Measurements from ENCODE around the gene APH1B. TPM values are rescaled to one million over a fixed set of nuclear protein-coding genes. Genes with fewer than 3 reads are reported as not detected.

The APH1B gene
- total and polyA plus RNA-seq, 9 of the 15 experiments (the other 6 are each of a cell fraction or from before 2014, with no cell fraction given): 5.1 to 9.7 (median 7.0) TPM

- Histone ChIP-seq H2AFZ (ENCODE audit: low read depth, low read length) (no peak overlapping the region), H3K9me1 (ENCODE audit: control insufficient read depth, insufficient read depth, low read length) (no peaks in the 10 kb centered on the region), H3K4me2 (ENCODE audit: insufficient read depth, low read length) (no peak overlapping the region), H3K27me3 (ENCODE audit: control insufficient read depth in 2 of 2, insufficient read depth in 2 of 2, low read length in 2 of 2) (no peaks in the 10 kb centered on the region), H3K4me3 (no peak overlapping the region), H3K4me1 (replicated peaks in 1 of 2; ENCODE audit: control insufficient read depth in 2 of 2, insufficient read depth in 2 of 2, low read length in 2 of 2) (peaks cover 0 to 21% of the 10 kb centered on the region in 2 experiments; a peak in 3 of 5 replicates), H3K9me3 (replicated peaks; ENCODE audit: control insufficient read depth, insufficient read depth, low read depth, low read length) (peaks cover 6% of the 10 kb centered on the region), H3K27ac (ENCODE audit: extremely low read depth, low read depth, low read length) (no peak overlapping the region), H3K79me2 (ENCODE audit: control insufficient read depth, insufficient read depth, low read length) (peaks cover 50% of the 10 kb centered on the region), H4K20me1 (replicated peaks; ENCODE audit: control insufficient read depth, insufficient read depth, low read length) (no peaks in the 10 kb centered on the region), H3K9ac (ENCODE audit: insufficient read depth in 1 of 2, low read depth in 2 of 2, low read length in 2 of 2) (no peak overlapping the region), H3K36me3 (ENCODE audit: control insufficient read depth, insufficient read depth, low read length) (peaks cover 25% of the 10 kb centered on the region; the same call in 2 of the 3 replicates)
- BruUV-seq (replicated peaks): no TSS peak
- FAIRE-seq (no peak), DNase-seq (ENCODE audit: extremely low read depth in 1 of 4, low spot score in 3 of 4) (no peak), ATAC-seq (no peak)
- WGBS (ENCODE audit: insufficient coverage, low coverage, missing lambda C conversion rate): 100% methylated on average over 1 of the region's 1 CpG
- CTCF ChIA-PET (ENCODE audit: low intra/inter-chr PET ratio): no interaction called here
- no peak for TF ChIP-seq ZNF174 (CRISPR knock-in tag; IDR thresholded peaks at IDR 0.05)
- no peak for TF ChIP-seq FOXM1 (IDR thresholded peaks at IDR 0.05; ENCODE audit: low read depth)
- no peak for TF ChIP-seq FOXM1 (CRISPR knock-in tag; IDR thresholded peaks at IDR 0.05; ENCODE audit: low read depth)
- no peak for TF ChIP-seq TBP (optimal IDR thresholded peaks at IDR 0.05; ENCODE audit: low read depth, low read length)
- no peak for TF ChIP-seq NEUROD1 (IDR thresholded peaks at IDR 0.05; ENCODE audit: borderline replicate concordance, low read depth, low read length, partially characterized antibody)
- no peak for TF ChIP-seq TCF15 (CRISPR knock-in tag; IDR thresholded peaks at IDR 0.05)
- TF ChIP-seq ZNF507 (tag; conservative IDR thresholded peaks at IDR 0.05): no peak
- no peak for TF ChIP-seq NBN (IDR thresholded peaks at IDR 0.05; ENCODE audit: low read depth)
- no peak for TF ChIP-seq ZNF165 (CRISPR knock-in tag; IDR thresholded peaks at IDR 0.05; ENCODE audit: borderline replicate concordance)
- no peak for TF ChIP-seq MLX (CRISPR knock-in tag; conservative IDR thresholded peaks at IDR 0.05)
- TF ChIP-seq ZHX1 (conservative IDR thresholded peaks at IDR 0.05; ENCODE audit: low read length): no peak
- no peak for TF ChIP-seq ZC3H11A (IDR thresholded peaks at IDR 0.05; ENCODE audit: low read depth, low read length)
- no peak for TF ChIP-seq OTX1 (CRISPR knock-in tag; IDR thresholded peaks at IDR 0.05)
- TF ChIP-seq HINFP (tag; conservative IDR thresholded peaks at IDR 0.05; ENCODE audit: low read depth): no peak
- TF ChIP-seq ETS2 (tag; IDR thresholded peaks at IDR 0.05; ENCODE audit: borderline replicate concordance, poor library complexity, severe bottlenecking): no peak
- TF ChIP-seq JUNB (CRISPR knock-in tag; conservative IDR thresholded peaks at IDR 0.05): no peak
- TF ChIP-seq XRCC5 (IDR thresholded peaks at IDR 0.05; ENCODE audit: low read depth, low read length): no peak
- in situ Hi-C loops (cut with MboI) (no loop called here), intact Hi-C loops (cut with micrococcal nuclease) (no loop called here)
- POLR2A ChIA-PET: no interaction called here
Observed at GRCh38 chr15:63241316-63241715, 36.1 kb upstream of the APH1B start.
